Activated CD8-positive, alpha-beta memory T cell treated with anti-CD3 and anti-CD28 coated beads, Interleukin-2, amount 50 U/mL, for 1 hour (primary cell): ENCODE data around the gene C6orf52.
"Not testable (repeated sequence)": the region's sequence is repeated elsewhere in the genome, so short reads cannot be mapped to it uniquely, and the experiment has no call there.

Experiments used
- DNase-seq: peaks from one replicate; pipeline ENCODE4 v3.0.0-alpha.2; 2020; ENCODE audit errors: extremely low read depth

C6orf52 gene

DNA sequence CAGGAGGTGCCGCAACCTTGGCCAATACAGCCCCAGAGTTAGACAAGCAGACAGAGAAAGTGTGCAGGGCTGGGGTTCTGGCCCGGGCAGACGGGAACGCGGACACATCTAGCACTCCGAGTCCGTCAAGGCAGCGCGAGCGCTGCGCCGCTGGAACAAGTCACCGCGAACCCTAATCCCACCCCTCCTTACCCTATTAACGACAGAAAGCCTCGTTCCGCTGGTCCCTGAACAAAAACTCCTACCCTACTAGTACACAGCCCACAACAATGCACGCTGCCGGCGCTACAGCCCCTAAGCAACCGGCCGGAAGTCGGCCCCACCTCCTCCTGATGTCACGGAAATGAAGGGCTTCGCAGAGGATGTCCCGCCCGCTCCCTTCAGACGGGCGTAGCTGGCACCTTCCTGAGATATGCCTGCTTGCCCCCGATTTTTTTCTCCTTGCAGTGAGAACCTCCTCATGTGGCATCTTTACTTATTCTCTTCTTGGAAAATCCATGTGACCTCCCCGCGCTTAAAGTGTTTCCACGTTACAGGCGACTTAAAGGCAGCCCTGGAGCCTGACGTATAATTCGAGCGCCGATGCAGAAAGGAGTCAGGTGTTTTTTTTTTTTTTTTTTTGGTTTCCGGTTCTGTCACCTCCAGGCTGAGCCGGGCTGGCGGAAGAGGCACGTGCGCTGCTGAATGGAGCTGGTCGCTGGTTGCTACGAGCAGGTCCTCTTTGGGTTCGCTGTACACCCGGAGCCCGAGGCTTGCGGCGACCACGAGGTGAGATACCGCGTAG is at the start of gene C6orf52, which contains the start of gene PAK1IP1:
C6orf52 (minus strand) TSS at position 315 of the 784 bp plus-strand sequence. CDS start 7,066 bp downstream, outside the sequence.
PAK1IP1 (plus strand) TSS at position 671 of the 784 bp plus-strand sequence; CDS start at position 685, 14 bp downstream.
- DNase-seq = peak; percentile 88

DNA sequence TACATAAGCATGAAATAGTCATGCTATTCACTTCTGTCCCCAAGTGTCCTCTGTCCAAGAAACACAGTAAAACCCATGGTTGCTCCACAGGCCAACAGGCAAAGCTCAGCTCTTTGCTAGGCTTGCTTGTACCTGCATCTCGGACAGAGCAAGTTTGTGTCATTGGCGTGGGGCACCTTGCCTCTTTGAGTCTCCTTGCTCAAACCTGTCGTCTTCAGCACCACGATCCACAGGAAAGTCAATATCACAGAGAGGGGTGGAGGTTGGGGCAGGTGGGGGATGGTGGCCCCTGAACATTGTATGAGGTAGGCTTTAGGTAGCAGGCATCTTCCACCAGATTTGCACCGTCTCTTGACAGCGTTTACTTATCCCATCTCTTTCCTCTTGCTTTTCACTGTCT is 49.1 kb upstream of the C6orf52 start:
- no peak for DNase-seq

DNA sequence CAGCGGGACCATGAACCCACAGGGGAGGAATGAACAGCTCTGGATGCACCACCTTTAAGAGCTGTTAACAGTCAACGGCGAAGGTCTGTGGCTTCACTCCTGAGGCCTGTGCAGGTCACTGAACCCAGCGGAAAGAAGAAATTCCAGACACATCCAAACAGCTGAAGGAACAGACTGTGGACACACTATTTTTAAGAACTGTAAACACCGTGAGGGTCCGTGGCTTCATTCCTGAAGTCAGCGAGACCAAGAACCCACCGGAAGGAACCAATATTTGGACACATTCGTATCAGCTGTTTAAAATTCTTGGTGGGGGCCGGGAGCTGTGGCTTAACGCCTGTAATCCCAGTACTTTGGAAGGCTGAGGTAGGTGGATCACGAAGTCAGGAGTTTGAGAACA is 47.8 kb upstream of the C6orf52 start:
- DNase-seq = no peak

- not testable (repeated sequence) for DNase-seq
These were observed 47.2 kb upstream of the C6orf52 start for GRCh38 chr6:10741643-10742042.

GRCh38 chr6:10740061-10740460 is 45.6 kb upstream of the C6orf52 start:
- DNase-seq = no peak

GRCh38 chr6:10736731-10737130 is 42.3 kb upstream of the C6orf52 start:
- DNase-seq = no peak

GRCh38 chr6:10733863-10734262 is 39.4 kb upstream of the C6orf52 start:
- DNase-seq = no peak

DNA sequence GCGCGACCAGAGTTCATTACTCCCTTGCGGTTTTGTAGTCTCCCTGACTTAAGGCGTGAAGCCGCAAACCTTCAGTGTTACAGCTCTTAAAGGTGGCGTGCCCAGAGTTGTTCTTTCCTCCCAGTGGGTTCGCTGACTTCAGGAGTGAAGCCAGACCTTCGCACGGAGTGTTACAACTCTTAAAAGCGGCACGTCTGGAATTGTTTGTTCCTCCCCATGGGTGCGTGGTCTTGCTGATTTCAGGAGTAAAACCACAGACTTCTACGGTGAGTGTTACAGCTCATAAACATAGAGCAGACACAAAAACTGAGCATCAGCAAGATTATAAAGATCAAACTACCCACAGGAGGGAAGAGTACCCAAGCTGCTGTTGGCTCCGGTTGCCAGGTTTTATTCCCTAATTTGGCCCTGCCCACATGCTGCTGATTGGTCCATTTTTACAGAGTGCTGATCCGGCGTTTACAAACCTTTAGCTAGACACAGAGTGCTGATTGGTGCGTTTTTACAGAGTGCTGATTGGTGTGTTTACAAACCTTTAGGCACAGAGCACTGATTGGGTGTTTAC is 38.8 kb upstream of the C6orf52 start:
- no peak for DNase-seq

- DNase-seq = no peak
These were observed 35.8 kb upstream of the C6orf52 start for GRCh38 chr6:10730254-10730653.

DNA sequence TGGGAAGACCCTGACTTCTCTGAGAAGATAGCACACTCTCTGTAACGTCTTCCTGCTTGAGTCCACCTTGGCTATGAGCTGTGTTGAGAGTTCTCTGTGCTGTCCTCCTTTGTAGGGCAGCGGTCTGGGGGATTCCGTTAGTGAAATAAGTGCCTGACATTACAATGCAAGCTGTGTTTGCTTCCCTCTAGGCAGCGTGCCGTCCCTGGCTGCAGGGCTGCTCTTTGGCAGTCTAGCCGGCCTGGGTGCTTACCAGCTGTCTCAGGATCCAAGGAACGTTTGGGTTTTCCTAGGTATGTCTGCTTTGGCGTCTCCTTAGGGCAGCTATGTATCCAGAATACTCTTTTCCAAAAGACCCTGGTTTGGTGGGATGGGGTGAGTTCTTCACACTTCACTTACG is 31.3 kb upstream of the C6orf52 start:
- no peak for DNase-seq

- no peak for DNase-seq
These were observed 30.6 kb upstream of the C6orf52 start for GRCh38 chr6:10725044-10725443.

GRCh38 chr6:10723567-10723881 is 29.1 kb upstream of the C6orf52 start:
- DNase-seq = no peak

DNA sequence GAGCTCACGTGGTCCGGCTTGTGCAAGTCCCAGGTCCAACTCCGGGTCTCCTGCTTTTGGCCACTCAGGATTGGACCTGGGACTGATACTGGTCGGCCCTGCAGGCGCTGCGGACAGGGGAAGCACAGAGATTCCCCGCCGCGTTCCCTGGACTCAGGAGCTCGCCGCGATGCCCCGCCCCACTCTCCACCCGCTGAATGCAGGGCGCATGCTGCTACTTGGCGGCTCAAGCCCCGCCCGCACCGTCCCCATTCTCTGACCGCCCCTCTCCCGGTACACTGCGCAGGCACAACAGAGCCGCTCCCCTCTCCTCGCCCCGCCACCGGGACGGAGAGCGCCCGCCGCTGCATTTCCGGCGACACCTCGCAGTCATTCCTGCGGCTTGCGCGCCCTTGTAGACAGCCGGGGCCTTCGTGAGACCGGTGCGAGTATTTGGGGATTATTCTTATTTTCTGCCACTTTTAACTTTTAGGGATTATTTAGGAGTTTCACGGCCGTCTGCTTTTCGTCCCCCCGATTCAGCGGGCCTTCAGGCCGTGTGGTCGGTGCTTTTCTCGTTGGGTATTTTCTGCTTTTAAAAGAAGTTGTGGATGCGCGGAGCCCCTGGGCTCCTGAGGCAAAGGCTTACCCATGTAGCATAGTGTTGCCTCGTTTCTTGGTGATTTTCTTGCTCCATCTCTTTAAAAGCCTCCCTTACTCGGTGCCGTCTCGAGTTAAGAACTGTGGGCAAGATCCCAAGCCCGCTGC is 28.6 kb upstream of the C6orf52 start, which contains the start of gene TMEM14C:
TMEM14C (plus strand) TSS at position 251 of the 747 bp plus-strand sequence. CDS start 1,544 bp downstream, outside the sequence.
- DNase-seq = peak; percentile 43

DNA sequence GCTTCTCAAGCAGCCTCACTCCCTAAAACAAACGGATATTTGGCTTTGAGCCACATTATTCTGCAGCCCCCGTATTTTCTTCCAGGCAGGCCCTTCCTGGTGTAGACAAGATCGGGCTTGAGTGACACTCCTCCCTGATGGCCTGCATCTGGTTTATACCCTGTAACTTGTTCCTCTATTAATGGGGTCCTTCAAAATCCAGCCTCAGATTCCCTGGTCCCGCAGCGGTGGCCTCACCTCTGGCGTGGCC is 28.1 kb upstream of the C6orf52 start:
- DNase-seq = no peak

- no peak for DNase-seq
These were observed 27.6 kb upstream of the C6orf52 start for GRCh38 chr6:10721850-10722569.

GRCh38 chr6:10720960-10721849 is 26.8 kb upstream of the C6orf52 start:
- not testable (repeated sequence) for DNase-seq

GRCh38 chr6:10720265-10720959 is 26.0 kb upstream of the C6orf52 start:
- no peak for DNase-seq

GRCh38 chr6:10719964-10720264 is 25.5 kb upstream of the C6orf52 start:
- no peak for DNase-seq

- no peak for DNase-seq
These were observed 25.0 kb upstream of the C6orf52 start for GRCh38 chr6:10719296-10719963.

DNA sequence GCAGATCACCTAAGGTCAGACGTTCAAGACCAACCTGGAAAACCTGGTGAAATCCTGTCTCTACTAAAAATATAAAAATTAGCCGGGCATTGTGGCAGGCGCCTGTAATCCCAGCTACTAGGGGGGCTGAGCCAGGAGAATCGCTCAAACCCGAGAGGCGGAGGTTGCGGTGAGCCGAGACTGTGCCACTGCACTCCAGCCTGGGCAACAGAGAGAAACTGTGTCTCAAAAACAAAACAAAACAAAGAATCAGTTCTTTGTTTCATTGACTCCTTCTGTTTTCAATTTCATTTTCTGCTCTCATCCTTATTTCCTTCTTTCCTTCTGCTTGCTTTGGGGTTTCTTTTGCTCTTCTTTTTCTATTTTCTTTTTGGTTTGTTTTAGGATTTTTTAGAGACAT is 19.5 kb upstream of the C6orf52 start:
- no peak for DNase-seq
